HL-60/S4 treated with retinoic acid at 250 ng/mL for 4 days and 3 days (cell line): Measurements from ENCODE around the gene LPAR3.

ENCODE experiments used
- in situ Hi-C: fragments of 300-500 bp; cut with MboI; formaldehyde crosslinking; loops from 2 replicates; pipeline ENCODE4 v1.7.0; 2022; ENCODE audit warnings: low sequenced_read_pairs

LPAR3 gene

GRCh38 chr1:84833194-84833593 is 59.8 kb downstream of the LPAR3 start:
- in situ Hi-C loops, result no loop called here

DNA sequence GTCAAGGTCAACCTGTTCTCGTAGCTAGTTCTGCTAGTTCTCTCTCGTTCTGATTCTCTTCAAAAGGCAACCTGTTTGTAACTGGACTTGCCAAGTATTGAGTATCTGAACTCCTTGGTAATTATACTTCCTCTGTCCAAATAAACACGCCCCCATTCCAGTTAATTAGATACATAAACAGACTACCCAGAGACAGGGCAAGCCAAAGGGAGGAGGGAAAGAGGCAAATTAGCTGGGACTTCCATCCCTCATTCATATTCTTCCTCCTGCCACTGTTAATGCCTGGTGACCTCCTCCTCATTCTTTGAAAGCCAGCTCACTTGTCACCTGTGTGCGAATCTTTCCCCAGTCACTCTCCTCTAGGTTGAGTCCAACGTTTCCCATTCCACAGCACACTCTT is 62.9 kb downstream of the LPAR3 start:
- in situ Hi-C loops, result no loop called here

DNA sequence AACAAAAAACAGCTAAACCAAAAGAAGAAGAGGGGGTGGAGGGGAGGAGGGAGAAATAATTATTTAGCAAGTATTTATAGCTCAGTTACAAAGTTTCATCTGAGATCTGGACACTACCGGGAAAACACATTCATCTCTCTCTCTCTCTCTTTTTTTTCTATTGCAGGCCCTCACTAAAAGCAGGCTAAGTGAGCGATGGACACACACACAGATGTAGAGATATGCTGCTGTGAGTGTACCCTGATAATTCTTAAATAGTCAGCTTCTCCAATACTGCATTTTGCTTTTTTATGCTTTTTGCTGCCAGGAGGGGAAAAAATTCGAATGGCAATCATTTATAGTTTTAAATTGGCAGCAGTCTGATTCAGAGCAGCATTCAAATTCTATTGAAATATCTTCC is 65.0 kb downstream of the LPAR3 start:
- in situ Hi-C loops, result no loop called here

DNA sequence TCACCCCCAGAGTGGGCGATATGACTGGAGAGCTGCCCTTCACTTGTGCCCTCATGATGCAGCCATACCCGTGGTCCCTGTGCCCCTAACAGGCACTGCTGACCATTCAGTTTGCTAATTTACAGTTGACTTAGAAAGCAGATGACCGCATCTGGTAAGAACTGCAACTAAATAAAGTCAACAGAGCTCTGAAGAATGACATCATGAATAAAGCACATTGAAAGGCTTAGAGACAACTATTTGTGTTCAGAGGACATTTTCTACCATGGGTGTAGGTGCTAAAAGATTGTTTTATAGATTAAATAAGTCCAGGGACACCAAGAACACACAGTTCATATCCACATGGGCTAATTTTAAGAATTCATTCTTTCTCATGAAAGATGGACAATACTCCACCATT is 65.5 kb downstream of the LPAR3 start:
- in situ Hi-C loops, result no loop called here

DNA sequence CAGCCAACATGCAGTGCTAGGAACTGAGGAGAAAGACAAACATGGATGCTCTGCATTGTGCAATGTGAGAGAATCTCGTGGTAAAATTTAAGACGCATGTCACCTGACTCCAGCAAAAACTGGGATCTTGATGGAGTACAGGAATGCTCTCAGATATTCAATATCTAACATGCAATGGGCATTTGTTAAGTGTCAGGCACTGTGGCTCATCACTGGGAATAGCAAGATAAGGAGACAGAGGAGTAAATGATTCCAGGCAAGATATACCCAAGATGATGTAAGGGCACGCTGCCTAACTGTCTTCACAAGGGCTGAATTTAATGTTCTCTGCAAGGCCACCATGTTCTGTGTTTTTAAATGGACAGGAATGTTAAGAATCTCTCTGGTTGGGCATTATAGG is 67.8 kb downstream of the LPAR3 start:
- in situ Hi-C loops, result no loop called here

- in situ Hi-C loops, result no loop called here
Measured at GRCh38 chr1:84823991-84824390, 69.0 kb downstream of the LPAR3 start.

DNA sequence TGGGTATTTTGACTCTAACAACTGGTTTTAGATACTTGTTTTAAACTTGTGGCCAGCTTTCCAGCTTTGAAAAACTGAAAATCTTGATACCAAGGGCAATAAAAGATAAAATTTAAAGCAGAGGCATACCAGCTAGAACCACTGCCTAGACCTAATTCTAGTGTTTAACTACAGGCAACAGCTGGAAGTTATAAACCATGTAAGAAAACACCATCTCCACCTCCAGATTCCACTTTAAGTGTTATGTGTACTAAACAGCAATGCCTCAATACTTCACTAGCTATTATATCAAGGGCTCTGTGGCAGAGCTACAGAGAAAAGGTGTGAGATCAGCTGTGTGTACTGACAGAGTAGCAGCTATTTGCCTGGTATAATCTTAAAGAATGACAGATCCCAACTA is 69.5 kb downstream of the LPAR3 start:
- in situ Hi-C loops, result no loop called here

DNA sequence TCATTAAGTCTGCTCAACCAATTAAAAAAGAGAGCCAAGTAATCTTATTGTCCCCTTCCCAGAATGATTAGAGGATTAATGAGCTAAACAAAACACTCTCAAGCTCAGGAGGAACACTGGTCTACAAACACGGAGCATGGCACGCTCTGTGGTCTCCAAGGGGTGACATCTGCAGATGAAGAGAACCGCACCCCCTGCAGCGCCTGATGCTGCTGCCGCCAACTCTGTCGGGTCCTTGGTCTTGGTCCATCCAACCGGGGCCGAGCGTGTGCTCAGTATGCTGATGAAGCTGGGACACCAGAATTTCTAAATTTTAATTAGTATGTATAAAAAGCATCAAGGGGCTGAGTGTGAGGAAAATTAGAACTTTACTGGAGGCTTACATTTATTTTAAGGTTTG is 82.7 kb downstream of the LPAR3 start:
- in situ Hi-C loops, result no loop called here

DNA sequence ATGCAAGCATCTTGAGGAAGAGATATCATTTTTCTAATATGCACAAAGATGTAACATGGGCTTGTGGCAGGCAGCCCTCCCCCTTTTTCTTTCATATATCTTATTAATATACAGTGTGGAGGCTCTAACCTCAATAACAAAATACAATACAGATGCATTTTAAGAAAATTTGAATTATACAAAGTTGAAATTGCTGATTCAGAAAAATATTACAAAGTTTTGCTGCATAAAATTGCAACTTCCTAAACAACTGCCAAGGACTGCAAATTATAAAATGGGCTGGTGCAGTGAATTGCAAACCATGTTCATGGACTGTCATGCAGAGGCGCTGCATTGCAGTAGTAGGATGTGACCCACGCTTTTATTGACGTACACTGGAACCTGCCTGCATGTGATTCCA is 84.0 kb downstream of the LPAR3 start:
- in situ Hi-C loops, result no loop called here

DNA sequence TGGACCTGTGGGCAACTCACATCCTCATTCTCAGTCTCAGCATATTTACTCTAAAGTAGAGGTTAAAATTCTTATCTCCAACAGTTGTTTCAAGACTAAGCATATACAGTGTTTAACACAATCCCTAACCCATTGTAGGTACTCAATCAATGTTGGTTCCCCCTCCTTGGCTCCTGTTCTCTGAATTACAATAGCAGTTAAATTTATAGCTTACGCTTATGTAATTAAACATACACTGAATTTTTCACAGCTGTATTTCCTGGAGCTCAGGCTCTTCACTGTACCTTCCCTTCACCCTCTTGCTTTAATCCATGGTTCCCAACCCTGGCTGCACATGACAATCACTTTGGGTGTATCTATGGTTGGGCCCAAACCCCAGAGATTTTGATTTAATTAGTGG is 89.4 kb downstream of the LPAR3 start:
- in situ Hi-C loops, result no loop called here

GRCh38 chr1:84802567-84803232 is 90.3 kb downstream of the LPAR3 start:
- in situ Hi-C loops, result no loop called here

DNA sequence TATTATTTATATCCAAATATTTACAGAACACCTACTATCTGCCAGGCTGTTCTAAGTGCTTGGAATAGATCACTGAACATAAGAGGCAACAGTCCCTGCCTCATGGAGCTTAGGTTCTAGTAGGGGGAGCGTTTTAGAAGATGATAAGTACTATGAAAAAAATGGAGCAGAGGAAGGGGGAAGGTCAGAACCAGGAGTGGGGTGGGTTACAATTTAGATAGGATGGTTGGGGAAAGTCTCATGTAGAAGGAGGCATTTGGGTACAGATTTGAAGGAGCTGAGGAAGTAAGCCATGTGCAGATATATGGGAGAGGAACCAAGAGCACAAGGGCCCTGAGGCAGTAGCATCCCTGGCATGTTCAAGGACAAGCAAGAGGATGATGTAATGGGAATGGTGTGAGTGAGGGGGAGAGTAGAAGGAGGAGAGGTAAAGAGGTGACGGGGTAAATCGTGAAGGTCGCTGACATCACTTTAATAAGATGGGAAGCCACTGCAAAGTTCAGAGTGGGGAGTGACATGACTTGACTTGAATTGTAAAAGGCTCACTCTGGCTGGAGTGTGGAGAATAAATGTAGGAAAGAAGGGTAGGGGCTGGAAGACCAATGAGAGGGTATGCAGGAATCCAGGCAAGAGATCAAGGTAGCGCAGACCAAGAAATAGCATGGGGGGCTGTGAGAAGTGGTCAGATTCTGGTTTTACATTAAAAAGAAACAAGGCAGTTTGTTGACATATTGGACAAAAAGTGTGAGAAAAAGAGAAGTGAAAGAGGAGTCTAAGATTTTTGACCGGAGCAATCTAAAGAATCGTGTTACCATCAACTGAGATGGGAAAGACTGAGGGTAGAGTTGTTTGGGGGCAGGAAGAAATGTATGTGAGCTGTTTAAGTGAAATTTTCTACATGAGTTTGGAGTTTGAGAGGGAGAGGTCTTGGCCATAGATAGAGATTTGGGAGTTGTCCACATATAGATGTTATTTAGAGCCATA is 92.6 kb downstream of the LPAR3 start:
- in situ Hi-C loops, result no loop called here

DNA sequence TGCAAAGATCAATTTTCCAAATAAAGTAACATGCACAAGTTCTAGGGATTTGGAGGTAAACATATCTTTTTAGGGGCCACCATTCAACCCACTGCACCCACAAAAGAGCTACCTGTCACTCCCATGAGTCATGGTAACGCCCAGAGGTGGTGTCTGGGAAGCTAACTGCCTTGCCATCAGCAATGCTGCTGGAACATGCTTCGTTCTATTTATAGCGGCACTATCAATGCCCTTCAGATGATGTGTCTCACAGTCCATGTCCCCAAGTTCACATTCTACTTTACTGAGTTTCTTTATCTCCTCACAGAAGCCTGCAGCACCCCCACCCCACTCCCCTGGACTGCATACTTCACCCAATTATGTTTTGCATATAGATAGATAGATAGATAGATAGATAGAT is 95.4 kb downstream of the LPAR3 start:
- in situ Hi-C loops, result no loop called here

GRCh38 chr1:84795966-84796600 is 96.9 kb downstream of the LPAR3 start:
- in situ Hi-C loops, result no loop called here

DNA sequence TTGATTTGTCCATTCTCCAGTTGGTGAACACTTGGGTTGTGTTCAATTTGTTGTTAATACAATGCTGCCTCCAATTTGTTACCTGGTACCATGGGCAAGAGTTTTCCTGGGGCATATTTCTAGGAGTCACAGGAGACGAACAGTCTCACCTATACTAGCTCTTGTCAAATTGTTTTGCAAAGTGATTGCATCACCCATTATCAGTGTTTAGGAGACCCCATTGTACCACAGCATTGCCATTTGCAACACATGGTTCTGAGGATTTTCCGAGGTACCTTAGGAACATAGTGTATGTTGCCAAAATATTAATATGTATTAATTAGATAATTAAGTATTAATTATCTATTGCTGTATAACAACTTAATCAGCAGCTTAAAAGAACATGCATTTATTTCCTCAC is 97.8 kb downstream of the LPAR3 start:
- in situ Hi-C loops, result no loop called here

DNA sequence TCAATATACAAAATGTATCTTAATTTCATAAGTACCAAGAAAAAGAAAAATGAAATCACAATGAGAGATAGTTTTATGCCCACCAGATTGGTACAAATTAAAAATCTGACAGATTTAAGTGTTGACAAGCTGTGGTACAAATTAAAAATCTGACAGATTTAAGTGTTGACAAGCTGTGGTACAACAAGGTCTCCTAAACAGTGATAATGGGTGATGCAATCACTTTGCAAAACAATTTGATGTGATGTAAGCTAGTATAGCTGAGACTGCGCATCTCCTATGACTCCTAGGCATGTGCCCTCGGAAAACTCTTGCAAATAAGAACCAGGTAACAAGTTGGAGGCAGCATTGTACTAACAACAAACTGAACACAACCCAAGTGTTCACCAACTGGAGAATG is 100.6 kb downstream of the LPAR3 start:
- in situ Hi-C loops, result no loop called here

- in situ Hi-C loops, result no loop called here
Measured at GRCh38 chr1:84789014-84789413, 104.0 kb downstream of the LPAR3 start.

GRCh38 chr1:84785271-84786036 is 107.6 kb downstream of the LPAR3 start:
- in situ Hi-C loops, result no loop called here

DNA sequence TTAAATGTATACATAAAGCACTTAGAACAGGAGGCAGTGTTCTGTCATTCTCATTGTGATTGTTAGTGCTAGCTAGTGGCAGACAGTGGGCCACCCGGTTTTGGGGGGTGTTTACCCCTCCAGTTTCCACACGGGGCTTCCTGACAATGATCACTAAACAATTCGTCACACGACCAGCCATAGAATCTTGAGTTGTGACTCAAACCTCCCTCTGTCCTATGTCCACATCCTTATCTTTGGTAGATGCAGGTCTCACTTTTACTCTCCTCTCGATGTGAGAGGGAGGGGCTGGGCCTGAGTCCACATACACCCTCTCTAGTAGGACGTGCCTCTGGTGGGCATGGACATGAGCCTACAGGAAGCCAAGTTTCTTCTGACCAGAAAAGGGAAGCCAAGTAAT is 110.1 kb downstream of the LPAR3 start:
- in situ Hi-C loops, result no loop called here

DNA sequence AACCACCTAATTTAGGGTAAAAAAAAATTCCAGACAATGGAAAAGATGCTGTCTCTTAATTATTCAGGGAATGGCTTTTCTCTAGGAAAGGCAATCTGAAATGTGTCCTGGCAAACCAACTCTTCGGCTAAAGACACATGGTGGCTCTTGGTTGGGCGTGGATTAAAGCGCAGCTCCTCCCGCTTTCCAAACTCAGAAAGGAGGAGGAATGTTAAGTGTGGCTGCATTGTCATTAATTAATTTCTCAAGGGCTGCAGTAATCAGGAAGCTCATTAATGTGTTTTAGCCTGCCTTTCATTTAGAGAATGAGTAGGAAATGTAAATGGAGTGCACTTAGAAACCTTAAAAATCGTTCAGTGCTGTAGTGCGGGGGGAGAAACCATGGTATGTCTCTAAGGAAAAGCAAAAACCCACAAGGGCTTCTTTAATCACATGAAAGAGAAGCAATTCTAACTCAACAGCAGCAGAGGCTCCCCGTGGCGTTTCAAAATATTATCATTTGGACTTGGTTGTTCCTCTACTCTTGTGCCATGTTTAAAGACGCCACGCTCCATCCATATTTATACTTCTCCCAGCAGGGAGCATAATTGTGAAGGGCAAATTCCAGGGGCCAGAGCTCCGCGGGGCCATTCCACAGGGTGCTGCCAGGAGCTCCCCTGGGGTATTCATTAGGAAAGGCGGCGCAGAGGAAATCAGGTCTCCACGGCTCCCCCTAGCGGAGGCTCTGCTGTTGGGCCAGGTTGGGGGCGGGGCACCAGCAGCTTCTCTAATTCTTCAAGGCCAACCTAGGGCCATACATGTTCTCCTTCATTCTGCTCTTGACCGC is 110.8 kb downstream of the LPAR3 start:
- in situ Hi-C loops, result no loop called here
